SK-N-SH (cell line): ENCODE data around the gene CRIP1. TPM values are rescaled to one million over a fixed set of nuclear protein-coding genes. Genes with fewer than 3 reads are reported as not detected.

Source experiments
- CTCF ChIA-PET: fragments of 300-600, 350-600 bp; formaldehyde crosslinking; extraction: SDS; loops from one replicate; lab custom pipeline; 2021; lab: Yijun Ruan, JAX
- POLR2A ChIA-PET: fragments of 350-600 bp; sonication (Branson Sonifier 250); formaldehyde crosslinking; extraction: SDS; loops from one replicate; lab custom pipeline; 2020; ENCODE audit warnings: antibody characterized with exemption, inconsistent platforms; lab: Yijun Ruan, JAX
- DNase-seq: peaks from one replicate; pipeline ENCODE4 v3.0.0; 2012
- H2AFZ ChIP-seq: fragments of 200-600 bp; sonication (generic); 2 replicates; pipeline ENCODE4 v1.8.1; 2016; ENCODE audit warnings: antibody characterized with exemption, mild to moderate bottlenecking, low read depth
- H3F3A ChIP-seq: fragments of 200-600 bp; sonication (generic); replicated peaks from 2 replicates; pipeline ENCODE3; 2016; ENCODE audit warnings: antibody characterized with exemption, mild to moderate bottlenecking; ENCODE audit not compliant: insufficient read depth
- H3K27ac ChIP-seq, 2 experiments: fragments of 200-500 bp in 1 of 2; fragments of 200-600 bp in 1 of 2; sonication (Bioruptor generic) in 1 of 2; sonication (generic), shearing (Covaris generic) in 1 of 2; 2 replicates each; pipeline versions ENCODE4 v1.5.1 to v1.6.1; 2014 to 2016; ENCODE audit warnings: low read depth in 2 of 2, inconsistent platforms in 1 of 2, low read length in 1 of 2, mild to moderate bottlenecking in 1 of 2, mixed read lengths in 1 of 2
- H3K27me3 ChIP-seq: fragments of 200-600 bp; sonication (generic), shearing (Covaris generic); 2 replicates; pipeline ENCODE4 v1.6.1; 2016; ENCODE audit warnings: mixed run types; ENCODE audit not compliant: insufficient read depth
- H3K36me3 ChIP-seq, 2 experiments: fragments of 200-500 bp in 1 of 2; fragments of 200-600 bp in 1 of 2; sonication (Bioruptor generic) in 1 of 2; sonication (generic) in 1 of 2; replicated peaks in 1 of 2; 2 replicates each; pipeline versions ENCODE3 to v1.5.1; 2014 to 2016; ENCODE audit warnings: low read length in 1 of 2, mild to moderate bottlenecking in 1 of 2; ENCODE audit not compliant: insufficient read depth in 2 of 2, control insufficient read depth in 1 of 2
- H3K4me1 ChIP-seq, 2 experiments: fragments of 200-500 bp in 1 of 2; fragments of 200-600 bp in 1 of 2; sonication (Bioruptor generic) in 1 of 2; sonication (generic), shearing (Covaris generic) in 1 of 2; 2 replicates each; pipeline versions ENCODE4 v1.5.1 to v1.6.1; 2014 to 2016; ENCODE audit warnings: low read depth in 1 of 2, low read length in 1 of 2, mixed run types in 1 of 2; ENCODE audit not compliant: insufficient read depth in 2 of 2, control insufficient read depth in 1 of 2
- H3K4me2 ChIP-seq: fragments of 200-600 bp; sonication (generic), shearing (Covaris generic); 2 replicates; pipeline ENCODE4 v1.6.1; 2017; ENCODE audit warnings: mixed run types
- H3K4me3 ChIP-seq, 2 experiments: fragments of 200-500 bp in 1 of 2; fragments of 200-600 bp in 1 of 2; sonication (Bioruptor generic) in 1 of 2; sonication (generic), shearing (Covaris generic) in 1 of 2; 2 replicates each; pipeline versions ENCODE4 v1.5.1 to v1.8.1; 2014 to 2016; ENCODE audit warnings: low read depth in 2 of 2, inconsistent platforms in 1 of 2, low read length in 1 of 2, mild to moderate bottlenecking in 1 of 2, mixed read lengths in 1 of 2, moderate library complexity in 1 of 2
- H3K79me2 ChIP-seq: fragments of 200-600 bp; sonication (generic); 2 replicates; pipeline ENCODE4 v1.8.1; 2017; ENCODE audit warnings: mild to moderate bottlenecking; ENCODE audit not compliant: insufficient read depth
- H3K9ac ChIP-seq: fragments of 200-600 bp; sonication (generic); 2 replicates; pipeline ENCODE4 v1.6.1; 2017; ENCODE audit warnings: mixed run types
- H3K9me2 ChIP-seq: fragments of 200-600 bp; sonication (generic); 2 replicates; pipeline ENCODE4 v1.6.1; 2017; ENCODE audit warnings: mixed run types
- H3K9me3 ChIP-seq: fragments of 200-600 bp; sonication (generic); 2 replicates; pipeline ENCODE4 v1.6.1; 2017; ENCODE audit warnings: mixed run types, mild to moderate bottlenecking, moderate library complexity
- H4K20me1 ChIP-seq: fragments of 200-600 bp; sonication (generic); 2 replicates; pipeline ENCODE4 v1.6.1; 2017; ENCODE audit warnings: mild to moderate bottlenecking, mixed run types; ENCODE audit not compliant: insufficient read depth
- CHD2 ChIP-seq: fragments of 150-350 bp; IDR thresholded peaks from 2 replicates; pipeline ENCODE4 v1.6.1; 2018; ENCODE audit warnings: low read length; ENCODE audit not compliant: partially characterized antibody
- ELF1 ChIP-seq: IDR thresholded peaks from 2 replicates; pipeline ENCODE4 v1.4.0; 2012
- FOSL2 ChIP-seq: IDR thresholded peaks from 2 replicates; pipeline ENCODE4 v1.4.0; 2012; ENCODE audit warnings: low read depth, mild to moderate bottlenecking, moderate library complexity, borderline replicate concordance
- GABPA ChIP-seq: IDR thresholded peaks from 2 replicates; pipeline ENCODE4 v1.4.0; 2012; ENCODE audit warnings: low read depth, mild to moderate bottlenecking
- JUND ChIP-seq: IDR thresholded peaks from 2 replicates; pipeline ENCODE4 v1.4.0; 2012
- NFIC ChIP-seq: IDR thresholded peaks from 2 replicates; pipeline ENCODE4 v1.4.0; 2012; ENCODE audit warnings: borderline replicate concordance
- RAD21 ChIP-seq: IDR thresholded peaks from 2 replicates; pipeline ENCODE4 v1.6.1; 2012; ENCODE audit warnings: mild to moderate bottlenecking, low read length
- RCOR1 ChIP-seq: fragments of 150-350 bp; IDR thresholded peaks from 2 replicates; pipeline ENCODE4 v1.6.1; 2017; ENCODE audit warnings: antibody characterized with exemption, low read length
- REST ChIP-seq: IDR thresholded peaks from 2 replicates; pipeline ENCODE4 v1.6.1; 2012; ENCODE audit warnings: mild to moderate bottlenecking, low read depth, low read length, moderate library complexity
- RFX5 ChIP-seq: IDR thresholded peaks from 2 replicates; pipeline ENCODE4 v1.6.1; 2012; ENCODE audit warnings: mild to moderate bottlenecking, improper control_type of control experiment, low read length
- RXRA ChIP-seq: IDR thresholded peaks from 2 replicates; pipeline ENCODE4 v1.4.0; 2012; ENCODE audit warnings: low read depth, mild to moderate bottlenecking, borderline replicate concordance
- SIN3A ChIP-seq: IDR thresholded peaks from 2 replicates; pipeline ENCODE4 v1.6.1; 2012; ENCODE audit warnings: low read depth, mild to moderate bottlenecking, low read length, moderate library complexity, borderline replicate concordance
- WGBS: methylation state at CpG from one replicate; pipeline ENCODE4 v1.1.6; 2017; ENCODE audit warnings: low lambda C conversion rate; 5-methylcytosine and 5-hydroxymethylcytosine counted together
- polyA plus RNA-seq, 3 experiments: library from polyadenylated mRNA; depleted of rRNA; stranded (reverse); fragments of >200 nt; gene quantifications; 2 replicates each; pipeline ENCODE4 v1.2.3, GENCODE V29; 2012
- TF ChIP-seq, protein P1 (sequence below): fragments of 150-350 bp; IDR thresholded peaks from 2 replicates; pipeline ENCODE4 v1.6.1; 2016; ENCODE audit warnings: mild to moderate bottlenecking, low read depth, low read length
- TF ChIP-seq, protein P2 (sequence below): IDR thresholded peaks from 2 replicates; pipeline ENCODE4 v1.4.0; 2012; ENCODE audit warnings: low read depth, borderline replicate concordance
- TF ChIP-seq, protein P3 (sequence below): IDR thresholded peaks from 2 replicates; pipeline ENCODE4; 2012
- TF ChIP-seq, protein P4 (sequence below): IDR thresholded peaks from 2 replicates; pipeline ENCODE4 v1.4.0; 2012; ENCODE audit warnings: low read depth

The CRIP1 gene
- polyA plus RNA-seq, 1 of the 3 experiments (the other 2 are of a cell fraction): 0.72 TPM

GRCh38 chr14:105467249-105467941 is 19.3 kb upstream of the CRIP1 start:
- CTCF ChIA-PET: interaction anchor here (0.7 to 8.1 kb wide), 6 partner anchors 16 to 118 kb away, joined by 3 to 137 read pairs (median 4); partner anchors contain the start of genes CRIP1 and TEDC1
- Histone ChIP-seq H3F3A (no peaks in the 10 kb centered on the region), H3K9ac (no peak overlapping the region), H3K9me3 (no peaks in the 10 kb centered on the region), H3K79me2 (no peaks in the 10 kb centered on the region), H3K4me2 (no peak overlapping the region), H2AFZ (no peak overlapping the region), H3K4me3 (no peak overlapping the region), H3K36me3 (peaks cover 4 to 63% of the 10 kb centered on the region in 2 experiments), H3K9me2 (no peaks in the 10 kb centered on the region), H3K27me3 (no peaks in the 10 kb centered on the region), H4K20me1 (no peaks in the 10 kb centered on the region), H3K4me1 (peaks cover 0 to 56% of the 10 kb centered on the region in 2 experiments; a peak in 1 of 4 replicates), H3K27ac (peak overlapping the region in 1 of 2 experiments; percentile 30; a peak in 1 of 4 replicates)
- WGBS: 95% methylated on average over 13 of the region's 20 CpGs
- TF ChIP-seq SIN3A: no peak
- no peak for TF ChIP-seq RCOR1
- no peak for TF ChIP-seq JUND
- no peak for TF ChIP-seq RXRA
- no peak for TF ChIP-seq GABPA
- TF ChIP-seq, protein P1, sequence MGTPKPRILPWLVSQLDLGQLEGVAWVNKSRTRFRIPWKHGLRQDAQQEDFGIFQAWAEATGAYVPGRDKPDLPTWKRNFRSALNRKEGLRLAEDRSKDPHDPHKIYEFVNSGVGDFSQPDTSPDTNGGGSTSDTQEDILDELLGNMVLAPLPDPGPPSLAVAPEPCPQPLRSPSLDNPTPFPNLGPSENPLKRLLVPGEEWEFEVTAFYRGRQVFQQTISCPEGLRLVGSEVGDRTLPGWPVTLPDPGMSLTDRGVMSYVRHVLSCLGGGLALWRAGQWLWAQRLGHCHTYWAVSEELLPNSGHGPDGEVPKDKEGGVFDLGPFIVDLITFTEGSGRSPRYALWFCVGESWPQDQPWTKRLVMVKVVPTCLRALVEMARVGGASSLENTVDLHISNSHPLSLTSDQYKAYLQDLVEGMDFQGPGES: no peak
- TF ChIP-seq, protein P2, sequence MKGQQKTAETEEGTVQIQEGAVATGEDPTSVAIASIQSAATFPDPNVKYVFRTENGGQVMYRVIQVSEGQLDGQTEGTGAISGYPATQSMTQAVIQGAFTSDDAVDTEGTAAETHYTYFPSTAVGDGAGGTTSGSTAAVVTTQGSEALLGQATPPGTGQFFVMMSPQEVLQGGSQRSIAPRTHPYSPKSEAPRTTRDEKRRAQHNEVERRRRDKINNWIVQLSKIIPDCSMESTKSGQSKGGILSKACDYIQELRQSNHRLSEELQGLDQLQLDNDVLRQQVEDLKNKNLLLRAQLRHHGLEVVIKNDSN: no peak
- no peak for TF ChIP-seq ELF1
- TF ChIP-seq RAD21: no peak
- no peak for TF ChIP-seq CHD2
- TF ChIP-seq FOSL2: no peak
- TF ChIP-seq, protein P3, sequence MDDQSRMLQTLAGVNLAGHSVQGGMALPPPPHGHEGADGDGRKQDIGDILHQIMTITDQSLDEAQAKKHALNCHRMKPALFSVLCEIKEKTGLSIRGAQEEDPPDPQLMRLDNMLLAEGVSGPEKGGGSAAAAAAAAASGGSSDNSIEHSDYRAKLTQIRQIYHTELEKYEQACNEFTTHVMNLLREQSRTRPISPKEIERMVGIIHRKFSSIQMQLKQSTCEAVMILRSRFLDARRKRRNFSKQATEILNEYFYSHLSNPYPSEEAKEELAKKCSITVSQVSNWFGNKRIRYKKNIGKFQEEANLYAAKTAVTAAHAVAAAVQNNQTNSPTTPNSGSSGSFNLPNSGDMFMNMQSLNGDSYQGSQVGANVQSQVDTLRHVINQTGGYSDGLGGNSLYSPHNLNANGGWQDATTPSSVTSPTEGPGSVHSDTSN: no peak
- no peak for TF ChIP-seq RFX5
- TF ChIP-seq, protein P4, sequence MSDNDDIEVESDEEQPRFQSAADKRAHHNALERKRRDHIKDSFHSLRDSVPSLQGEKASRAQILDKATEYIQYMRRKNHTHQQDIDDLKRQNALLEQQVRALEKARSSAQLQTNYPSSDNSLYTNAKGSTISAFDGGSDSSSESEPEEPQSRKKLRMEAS: no peak
- no peak for TF ChIP-seq NFIC
- TF ChIP-seq REST: no peak
- POLR2A ChIA-PET: no interaction called here
- DNase-seq: no peak
